ENCODE data around the gene PGM1.

Gene PGM1

GRCh38 chr1:63705078-63705477 is 111.9 kb downstream of the PGM1 start:
- no peak for DNase-seq

GRCh38 chr1:63709267-63709828 is 116.1 kb downstream of the PGM1 start:
- DNase-seq: no peak
